ENCODE data around the gene ELL. TPM values are rescaled to one million over a fixed set of nuclear protein-coding genes. Genes with fewer than 3 reads are reported as not detected.
"Not testable (repeated sequence)": the region's sequence is repeated elsewhere in the genome, so short reads cannot be mapped to it uniquely, and the experiment has no call there.

The ELL gene
- total RNA-seq, 4 donors from 2014 or later = 9.1 to 35.1 (median 20.1) TPM

DNA sequence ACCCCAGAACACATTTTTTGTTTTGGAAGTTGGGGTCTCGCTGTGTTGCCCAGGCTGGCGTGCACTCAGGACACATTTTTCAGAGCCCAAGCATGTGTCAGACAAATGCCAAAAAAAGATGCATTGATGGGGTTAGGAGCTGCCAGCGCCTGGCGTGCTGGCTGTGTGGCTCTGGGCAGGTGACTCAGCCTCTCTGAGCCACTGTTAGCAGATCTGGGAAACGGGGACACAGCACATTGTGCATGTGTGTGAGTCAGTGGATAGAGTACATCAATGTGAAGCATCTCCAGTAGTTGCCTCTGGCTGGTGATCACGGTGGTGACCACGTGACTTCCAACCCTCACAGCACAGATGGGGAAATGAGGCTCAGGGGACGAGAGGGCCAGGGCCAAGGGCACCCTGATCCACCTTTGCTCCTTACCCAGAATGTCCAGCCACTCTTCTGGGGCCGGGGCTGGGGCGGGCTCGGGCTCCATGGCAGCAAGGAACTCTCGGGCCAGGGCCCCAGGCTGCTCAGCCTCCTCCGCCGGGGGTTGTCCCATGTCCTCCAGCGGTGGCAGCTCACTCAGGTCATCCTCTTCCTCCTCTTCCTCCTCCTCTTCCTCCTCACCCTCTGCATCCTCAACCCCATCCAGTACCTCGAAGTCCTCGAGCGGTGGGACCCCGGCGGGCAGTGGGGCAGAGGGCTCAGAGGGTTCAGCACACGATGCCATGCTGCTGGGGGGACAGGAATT is 19.6 kb upstream of the ELL start:
- Histone ChIP-seq H3K27ac (replicated peaks in 1 of 4) (peak overlapping the region in 2 of 4 donors; percentile 93 to 94), H3K27me3 (no peaks in the 10 kb centered on the region), H3K36me3 (peaks cover 28 to 50% (median 50%) of the 10 kb centered on the region in 4 donors), H3K4me3 (no peak overlapping the region), H3K4me1 (peaks cover 13 to 25% (median 24%) of the 10 kb centered on the region in 4 donors), H3K9me3 (no peaks in the 10 kb centered on the region)
- WGBS = 78% methylated on average over 18 of the region's 21 CpGs
- TF ChIP-seq POLR2AphosphoS5 (IDR thresholded peaks at IDR 0.05) (no peak), POLR2A (IDR thresholded peaks at IDR 0.05; ENCODE audit: low read depth) (no peak), CTCF (IDR thresholded peaks at IDR 0.05) (no peak), EP300 (IDR thresholded peaks at IDR 0.05) (no peak)
- intact Hi-C loops (cut with DNase I) = no loop called here
- no peak for DNase-seq (ENCODE audit: extremely low spot score)

- WGBS = 92% methylated on average over 1 of the region's 1 CpG
- H3K27me3 ChIP-seq; H3K9me3 ChIP-seq; H3K4me3 ChIP-seq; intact Hi-C loops (cut with DNase I); DNase-seq (ENCODE audit: extremely low spot score): not testable (repeated sequence)
- Histone ChIP-seq H3K27ac (replicated peaks in 1 of 4) (peak overlapping the region in 1 of 4 donors; percentile 5), H3K36me3 (peaks cover 30 to 63% (median 62%) of the 10 kb centered on the region in 4 donors), H3K4me1 (peaks cover 13 to 25% (median 24%) of the 10 kb centered on the region in 4 donors)
Observed at GRCh38 chr19:18540200-18540599, 18.3 kb upstream of the ELL start.

DNA sequence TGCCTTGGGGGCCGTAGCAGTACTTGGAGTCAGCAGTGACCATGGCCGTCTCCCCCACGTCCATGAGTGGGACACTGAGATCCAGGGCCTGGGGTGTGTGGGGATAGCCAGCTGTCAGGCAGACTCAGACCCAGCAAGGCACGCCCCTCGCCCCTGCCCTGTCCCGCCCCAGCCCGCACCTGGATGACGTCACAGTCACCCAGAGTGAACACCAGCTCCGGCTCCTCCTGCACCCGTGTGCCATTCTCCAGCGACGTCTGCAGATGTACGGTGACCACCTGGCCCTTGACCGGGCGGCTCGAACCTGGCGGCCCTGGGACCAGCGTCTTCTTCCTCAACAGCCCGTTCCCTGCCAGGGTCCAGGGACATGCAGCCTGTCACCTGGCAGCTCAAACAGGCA is 17.5 kb upstream of the ELL start:
- H3K27ac ChIP-seq (replicated peaks in 1 of 4) = no peak overlapping the region
- 93% methylated on average over 17 of the region's 19 CpGs for WGBS
- peaks cover 30 to 71% (median 70%) of the 10 kb centered on the region in 4 donors for H3K36me3 ChIP-seq
- H3K4me3 ChIP-seq = no peak overlapping the region
- H3K9me3 ChIP-seq = no peaks in the 10 kb centered on the region
- no peaks in the 10 kb centered on the region for H3K27me3 ChIP-seq
- H3K4me1 ChIP-seq = peaks cover 13 to 25% (median 23%) of the 10 kb centered on the region in 4 donors
- TF ChIP-seq POLR2A (IDR thresholded peaks at IDR 0.05; ENCODE audit: low read depth) (no peak), POLR2AphosphoS5 (IDR thresholded peaks at IDR 0.05) (no peak), CTCF (IDR thresholded peaks at IDR 0.05) (no peak), EP300 (IDR thresholded peaks at IDR 0.05) (no peak)
- intact Hi-C loops (cut with DNase I) = no loop called here
- DNase-seq (ENCODE audit: extremely low spot score) = no peak

- Histone ChIP-seq H3K9me3 (no peaks in the 10 kb centered on the region), H3K27ac (replicated peaks in 1 of 4) (no peak overlapping the region), H3K4me3 (no peak overlapping the region), H3K27me3 (no peaks in the 10 kb centered on the region), H3K36me3 (peaks cover 30 to 83% (median 79%) of the 10 kb centered on the region in 4 donors), H3K4me1 (peaks cover 7 to 19% (median 15%) of the 10 kb centered on the region in 4 donors)
- DNase-seq (ENCODE audit: extremely low spot score) = no peak
- intact Hi-C loops (cut with DNase I) = no loop called here
- 88% methylated on average over 22 of the region's 22 CpGs for WGBS
- TF ChIP-seq POLR2AphosphoS5 (IDR thresholded peaks at IDR 0.05) = no peak
- no peak for TF ChIP-seq EP300 (IDR thresholded peaks at IDR 0.05)
- TF ChIP-seq CTCF (IDR thresholded peaks at IDR 0.05) = no peak
- no peak for TF ChIP-seq POLR2A (IDR thresholded peaks at IDR 0.05; ENCODE audit: low read depth)
Observed at GRCh38 chr19:18538115-18538514, 16.2 kb upstream of the ELL start.

DNA sequence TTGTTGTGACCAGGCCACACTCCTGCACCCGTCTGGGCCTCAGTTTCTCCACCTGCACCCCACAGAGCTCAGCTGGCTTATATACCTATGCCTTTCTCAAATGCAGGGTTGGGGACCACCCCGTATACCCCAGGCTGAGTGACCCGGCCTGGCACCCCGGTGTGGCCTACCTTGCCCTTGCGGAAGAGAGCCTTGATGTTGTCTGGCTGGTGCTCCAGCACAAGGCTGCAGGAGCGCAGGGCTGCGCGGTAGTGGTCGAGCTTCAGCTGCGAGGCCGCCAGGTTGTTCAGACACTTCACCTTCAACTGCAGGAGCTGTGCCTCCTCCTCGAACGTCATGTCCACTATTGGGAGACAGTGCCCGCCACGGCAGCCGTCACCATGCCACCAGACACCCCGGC is 15.6 kb upstream of the ELL start:
- H3K36me3 ChIP-seq = peaks cover 34 to 90% (median 86%) of the 10 kb centered on the region in 4 donors
- WGBS = 90% methylated on average over 9 of the region's 17 CpGs

More for the DNA sequence above, 15.6 kb upstream of the ELL start:
- TF ChIP-seq POLR2A (IDR thresholded peaks at IDR 0.05; ENCODE audit: low read depth) = no peak
- TF ChIP-seq POLR2AphosphoS5 (IDR thresholded peaks at IDR 0.05) = no peak
- no peak for TF ChIP-seq CTCF (IDR thresholded peaks at IDR 0.05)
- no peak for TF ChIP-seq EP300 (IDR thresholded peaks at IDR 0.05)
- no peak for DNase-seq (ENCODE audit: extremely low spot score)
- H3K9me3 ChIP-seq = no peaks in the 10 kb centered on the region
- H3K4me3 ChIP-seq = no peak overlapping the region
- intact Hi-C loops (cut with DNase I) = no loop called here
- H3K27ac ChIP-seq (replicated peaks in 1 of 4) = no peak overlapping the region
- peaks cover 6 to 16% (median 12%) of the 10 kb centered on the region in 4 donors for H3K4me1 ChIP-seq
- no peaks in the 10 kb centered on the region for H3K27me3 ChIP-seq
